ENCODE measurements around the gene CDK14. TPM values are rescaled to one million over a fixed set of nuclear protein-coding genes. Genes with fewer than 3 reads are reported as not detected.

Gene CDK14
- total and polyA plus RNA-seq, 10 of the 15 experiments (the other 5 are each of a cell fraction or from before 2014, with no cell fraction given), result 6.5 to 61.3 (median 24.2) TPM

GRCh38 chr7:91047636-91048035 is 451.5 kb downstream of the CDK14 start (continued):
- TF ChIP-seq NKRF (conservative IDR thresholded peaks at IDR 0.05), result no peak

DNA sequence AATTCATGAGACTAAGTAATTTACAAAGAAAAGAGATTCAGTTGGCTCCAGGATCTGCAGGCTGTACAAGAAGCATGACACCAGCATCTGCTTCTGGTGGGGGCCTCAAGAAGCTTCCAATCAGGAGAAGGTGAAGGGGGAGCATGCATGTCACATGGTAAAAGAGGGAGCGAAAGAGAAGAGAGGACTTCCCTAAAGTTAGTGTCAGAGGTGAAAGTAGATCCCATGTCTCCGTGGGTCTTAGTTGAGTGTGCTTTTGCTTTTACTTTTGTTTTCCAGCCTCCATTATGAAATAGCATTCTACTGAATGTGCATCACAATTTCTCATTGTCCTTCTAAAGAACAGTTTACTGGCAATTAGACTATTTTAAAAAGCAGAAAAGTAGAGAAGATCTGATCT is 454.6 kb downstream of the CDK14 start:
- 87% methylated on average over 2 of the region's 2 CpGs for WGBS (ENCODE audit: insufficient coverage, insufficient replicate concordance, low lambda C conversion rate, missing lambda C conversion rate)
- CTCF ChIA-PET, result interaction anchor here (1.0 to 1.4 kb wide), 4 partner anchors 11 to 341 kb away, joined by 3 to 5 read pairs (median 4); no protein-coding TSS in a partner anchor
- Histone ChIP-seq H3K4me1 (ENCODE audit: control insufficient read depth, insufficient read depth, low read length) (no peaks in the 10 kb centered on the region; the same call in 1 of the 2 replicates), H3K4me3 (no peak overlapping the region), H3K4me2 (ENCODE audit: control insufficient read depth, insufficient read depth) (peak overlapping the region; percentile 62), H3K27me3 (replicated peaks in 1 of 2; ENCODE audit: control insufficient read depth in 2 of 2, insufficient read depth in 2 of 2, low read length in 1 of 2) (no peaks in the 10 kb centered on the region), H4K20me1 (ENCODE audit: control insufficient read depth, insufficient read depth) (no peaks in the 10 kb centered on the region), H3K9ac (ENCODE audit: control insufficient read depth, insufficient read depth, low read length) (no peak overlapping the region), H3K9me3 (replicated peaks; ENCODE audit: control insufficient read depth, insufficient read depth, low read length) (no peaks in the 10 kb centered on the region), H2AFZ (ENCODE audit: control insufficient read depth, low read depth, low read length) (peak overlapping the region; percentile 83), H3K27ac (ENCODE audit: control insufficient read depth, insufficient read depth) (peak overlapping the region; percentile 51; the same call in 1 of the 2 replicates), H3K79me2 (ENCODE audit: control insufficient read depth, insufficient read depth, low read length) (no peaks in the 10 kb centered on the region), H3K36me3 (ENCODE audit: control insufficient read depth in 2 of 2, insufficient read depth in 2 of 2, low read length in 1 of 2) (no peaks in the 10 kb centered on the region; a peak in 1 of 4 replicates)
- BruUV-seq (replicated peaks), result no TSS peak
- POLR2A ChIA-PET, result interaction anchor here (1.0 kb wide), 1 partner anchor 117 kb away, joined by 3 read pairs; no protein-coding TSS in a partner anchor
- in situ Hi-C loops (cut with MboI) (no loop called here), intact Hi-C loops (cut with micrococcal nuclease; ENCODE audit: unreplicated experiment) (no loop called here)
- DNase-seq (ENCODE audit: low read depth, low spot score) (no peak), ATAC-seq (peak; percentile 95), FAIRE-seq (no peak)
- SMC1A ChIA-PET (ENCODE audit: uncharacterized antibody, unreplicated experiment), result interaction anchor here (1.6 kb wide), 1 partner anchor 16 kb away, joined by 3 read pairs; no protein-coding TSS in a partner anchor
- RAD21 ChIA-PET (ENCODE audit: unreplicated experiment), result interaction anchor here (1.2 kb wide), 1 partner anchor 341 kb away, joined by 3 read pairs; no protein-coding TSS in a partner anchor
- TF ChIP-seq PBX3 (IDR thresholded peaks at IDR 0.05; ENCODE audit: insufficient replicate concordance, low read depth, low read length) (no peak), MAX (IDR thresholded peaks at IDR 0.05; ENCODE audit: low read depth, low read length) (no peak), RUNX3 (IDR thresholded peaks at IDR 0.05; ENCODE audit: low read length) (no peak), MEF2B (IDR thresholded peaks at IDR 0.05; ENCODE audit: partially characterized antibody, poor library complexity, severe bottlenecking) (no peak), DPF2 (IDR thresholded peaks at IDR 0.05) (no peak), YY1 (IDR thresholded peaks at IDR 0.05; ENCODE audit: low read depth, low read length) (0 out of 2 replicates have a peak, but pooled peaks have one; percentile 28), NFYB (IDR thresholded peaks at IDR 0.05; ENCODE audit: insufficient read depth, low read depth, low read length) (0 out of 2 replicates have a peak, but pooled peaks have one; percentile 26), CREB1 (IDR thresholded peaks at IDR 0.05; ENCODE audit: low read depth) (no peak)
- TF ChIP-seq, protein P1, sequence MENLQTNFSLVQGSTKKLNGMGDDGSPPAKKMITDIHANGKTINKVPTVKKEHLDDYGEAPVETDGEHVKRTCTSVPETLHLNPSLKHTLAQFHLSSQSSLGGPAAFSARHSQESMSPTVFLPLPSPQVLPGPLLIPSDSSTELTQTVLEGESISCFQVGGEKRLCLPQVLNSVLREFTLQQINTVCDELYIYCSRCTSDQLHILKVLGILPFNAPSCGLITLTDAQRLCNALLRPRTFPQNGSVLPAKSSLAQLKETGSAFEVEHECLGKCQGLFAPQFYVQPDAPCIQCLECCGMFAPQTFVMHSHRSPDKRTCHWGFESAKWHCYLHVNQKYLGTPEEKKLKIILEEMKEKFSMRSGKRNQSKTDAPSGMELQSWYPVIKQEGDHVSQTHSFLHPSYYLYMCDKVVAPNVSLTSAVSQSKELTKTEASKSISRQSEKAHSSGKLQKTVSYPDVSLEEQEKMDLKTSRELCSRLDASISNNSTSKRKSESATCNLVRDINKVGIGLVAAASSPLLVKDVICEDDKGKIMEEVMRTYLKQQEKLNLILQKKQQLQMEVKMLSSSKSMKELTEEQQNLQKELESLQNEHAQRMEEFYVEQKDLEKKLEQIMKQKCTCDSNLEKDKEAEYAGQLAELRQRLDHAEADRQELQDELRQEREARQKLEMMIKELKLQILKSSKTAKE (IDR thresholded peaks at IDR 0.05; ENCODE audit: low read depth, poor library complexity, severe bottlenecking), result no peak
- TF ChIP-seq, protein P2, sequence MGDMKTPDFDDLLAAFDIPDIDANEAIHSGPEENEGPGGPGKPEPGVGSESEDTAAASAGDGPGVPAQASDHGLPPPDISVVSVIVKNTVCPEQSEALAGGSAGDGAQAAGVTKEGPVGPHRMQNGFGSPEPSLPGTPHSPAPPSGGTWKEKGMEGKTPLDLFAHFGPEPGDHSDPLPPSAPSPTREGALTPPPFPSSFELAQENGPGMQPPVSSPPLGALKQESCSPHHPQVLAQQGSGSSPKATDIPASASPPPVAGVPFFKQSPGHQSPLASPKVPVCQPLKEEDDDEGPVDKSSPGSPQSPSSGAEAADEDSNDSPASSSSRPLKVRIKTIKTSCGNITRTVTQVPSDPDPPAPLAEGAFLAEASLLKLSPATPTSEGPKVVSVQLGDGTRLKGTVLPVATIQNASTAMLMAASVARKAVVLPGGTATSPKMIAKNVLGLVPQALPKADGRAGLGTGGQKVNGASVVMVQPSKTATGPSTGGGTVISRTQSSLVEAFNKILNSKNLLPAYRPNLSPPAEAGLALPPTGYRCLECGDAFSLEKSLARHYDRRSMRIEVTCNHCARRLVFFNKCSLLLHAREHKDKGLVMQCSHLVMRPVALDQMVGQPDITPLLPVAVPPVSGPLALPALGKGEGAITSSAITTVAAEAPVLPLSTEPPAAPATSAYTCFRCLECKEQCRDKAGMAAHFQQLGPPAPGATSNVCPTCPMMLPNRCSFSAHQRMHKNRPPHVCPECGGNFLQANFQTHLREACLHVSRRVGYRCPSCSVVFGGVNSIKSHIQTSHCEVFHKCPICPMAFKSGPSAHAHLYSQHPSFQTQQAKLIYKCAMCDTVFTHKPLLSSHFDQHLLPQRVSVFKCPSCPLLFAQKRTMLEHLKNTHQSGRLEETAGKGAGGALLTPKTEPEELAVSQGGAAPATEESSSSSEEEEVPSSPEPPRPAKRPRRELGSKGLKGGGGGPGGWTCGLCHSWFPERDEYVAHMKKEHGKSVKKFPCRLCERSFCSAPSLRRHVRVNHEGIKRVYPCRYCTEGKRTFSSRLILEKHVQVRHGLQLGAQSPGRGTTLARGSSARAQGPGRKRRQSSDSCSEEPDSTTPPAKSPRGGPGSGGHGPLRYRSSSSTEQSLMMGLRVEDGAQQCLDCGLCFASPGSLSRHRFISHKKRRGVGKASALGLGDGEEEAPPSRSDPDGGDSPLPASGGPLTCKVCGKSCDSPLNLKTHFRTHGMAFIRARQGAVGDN (IDR thresholded peaks at IDR 0.05), result 0 out of 2 replicates have a peak, but pooled peaks have one; percentile 29

Data from GM12878 (cell line).